ENCODE data around the gene GSTT4.
"Not testable (repeated sequence)": the region's sequence is repeated elsewhere in the genome, so short reads cannot be mapped to it uniquely, and the experiment has no call there.

The GSTT4 gene

GRCh38 chr22:24005201-24005600 lies at the start of gene GSTT4:
Gene GSTT4, minus strand, starts transcription at chr22:24005453. Its CDS starts 97 bp downstream, at chr22:24005356.
- no peak for DNase-seq

GRCh38 chr22:24054356-24054755 lies 49.1 kb upstream of the GSTT4 start:
- no peak for DNase-seq

GRCh38 chr22:24053481-24054226 lies 48.4 kb upstream of the GSTT4 start:
- DNase-seq = no peak

DNA sequence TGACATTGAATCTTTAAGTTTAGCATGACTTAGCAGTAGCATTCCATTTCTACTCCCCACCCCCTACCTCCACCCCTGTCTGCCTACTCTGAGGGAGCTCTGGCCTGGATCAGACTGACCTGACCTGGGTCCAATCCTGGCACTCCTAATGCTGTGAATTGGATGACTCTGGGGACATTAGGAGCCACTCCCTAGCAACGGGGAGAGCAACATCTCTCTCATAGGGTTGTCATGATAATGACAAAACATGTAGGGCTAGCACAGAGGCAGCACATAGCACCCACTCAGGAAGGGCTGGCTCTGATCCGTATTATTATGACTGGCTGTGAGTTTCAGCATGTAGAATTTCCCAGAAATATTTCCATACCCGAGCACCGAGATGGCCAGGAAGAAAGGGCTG lies 46.3 kb upstream of the GSTT4 start:
- DNase-seq = no peak

- no peak for DNase-seq
These were observed 45.8 kb upstream of the GSTT4 start for GRCh38 chr22:24051028-24051427.

DNA sequence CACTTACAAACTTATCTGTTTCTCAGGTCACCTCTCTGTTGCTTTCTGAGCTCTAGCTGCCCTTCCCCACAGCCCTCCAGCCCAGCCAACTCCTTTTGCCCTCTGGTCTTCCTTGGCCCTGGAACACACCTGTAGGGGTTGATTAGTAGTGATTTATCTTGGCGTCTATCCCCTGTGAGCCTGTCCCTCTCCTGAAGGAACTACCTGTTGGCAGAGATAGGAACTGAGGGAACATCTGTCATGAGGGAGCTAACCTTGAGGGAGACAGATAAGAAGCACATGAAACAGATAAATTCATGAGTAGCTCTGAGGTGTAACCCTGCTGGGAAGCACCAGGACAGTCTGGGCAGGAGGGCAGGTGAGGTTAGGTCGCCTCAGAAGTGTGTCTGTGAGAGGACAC lies 44.7 kb upstream of the GSTT4 start:
- DNase-seq = no peak

GRCh38 chr22:24049211-24049610 lies 44.0 kb upstream of the GSTT4 start:
- no peak for DNase-seq

- DNase-seq = no peak
These were observed 40.8 kb upstream of the GSTT4 start for GRCh38 chr22:24046024-24046423.

DNA sequence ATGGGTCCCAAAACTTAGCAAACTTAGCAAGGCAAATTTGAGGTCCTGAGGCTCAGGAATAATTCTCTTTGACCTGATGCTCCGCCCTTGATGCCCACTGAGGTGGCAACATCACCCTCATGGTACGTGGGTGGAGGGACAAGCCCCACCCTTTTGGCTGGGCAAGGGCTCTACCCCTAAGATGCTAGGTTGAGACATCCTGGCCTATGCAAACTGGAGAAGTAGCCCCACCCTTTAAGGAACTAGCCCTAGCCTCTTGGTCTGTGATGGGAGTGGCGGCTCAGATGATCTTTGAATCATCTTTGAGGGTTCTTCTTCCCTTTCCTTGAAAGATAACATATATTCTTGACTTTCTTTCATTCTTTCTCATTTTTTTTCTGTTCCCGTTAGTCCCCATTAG lies 38.7 kb upstream of the GSTT4 start:
- DNase-seq = no peak

- not testable (repeated sequence) for DNase-seq
These were observed 38.2 kb upstream of the GSTT4 start for GRCh38 chr22:24043465-24043864.

DNA sequence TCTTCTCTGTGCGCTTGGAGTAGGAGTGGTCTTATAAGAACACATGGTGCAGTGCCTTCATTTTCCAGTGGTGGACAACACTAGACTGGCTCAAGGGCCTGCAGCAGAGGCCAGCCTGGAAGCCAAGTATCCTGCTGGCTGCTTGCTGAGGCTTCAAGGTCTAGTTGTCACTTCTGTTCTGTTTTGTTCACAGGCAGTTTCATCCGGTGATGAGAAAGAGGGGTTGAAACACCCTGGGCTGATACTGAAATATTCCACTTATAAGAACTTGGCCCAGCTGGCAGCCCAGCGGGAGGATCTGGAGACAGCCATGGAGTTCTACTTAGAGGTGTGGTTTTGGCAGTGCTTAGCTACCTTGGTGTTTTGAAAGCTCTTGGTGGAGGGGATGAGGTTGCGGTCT lies 35.7 kb upstream of the GSTT4 start:
- DNase-seq = no peak

DNA sequence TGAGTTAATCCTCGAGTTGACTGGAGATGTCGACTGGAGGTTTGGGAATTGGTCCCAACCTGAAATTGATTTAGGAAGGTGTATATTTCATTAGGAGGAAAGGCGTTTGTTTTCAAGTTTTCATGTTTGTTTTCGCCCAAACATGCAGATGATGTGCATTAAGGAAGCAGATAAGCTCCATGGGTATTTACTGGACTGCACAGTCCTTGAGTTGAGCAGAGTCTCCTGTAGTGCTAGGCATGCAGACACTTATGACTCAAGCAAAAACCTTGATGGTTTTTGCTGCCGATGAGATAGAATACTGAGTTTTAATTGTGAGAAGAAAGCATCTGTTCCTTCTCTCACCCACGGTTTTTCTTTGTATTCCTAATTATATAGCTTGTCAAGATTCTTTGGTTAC lies 33.8 kb upstream of the GSTT4 start:
- no peak for DNase-seq

DNA sequence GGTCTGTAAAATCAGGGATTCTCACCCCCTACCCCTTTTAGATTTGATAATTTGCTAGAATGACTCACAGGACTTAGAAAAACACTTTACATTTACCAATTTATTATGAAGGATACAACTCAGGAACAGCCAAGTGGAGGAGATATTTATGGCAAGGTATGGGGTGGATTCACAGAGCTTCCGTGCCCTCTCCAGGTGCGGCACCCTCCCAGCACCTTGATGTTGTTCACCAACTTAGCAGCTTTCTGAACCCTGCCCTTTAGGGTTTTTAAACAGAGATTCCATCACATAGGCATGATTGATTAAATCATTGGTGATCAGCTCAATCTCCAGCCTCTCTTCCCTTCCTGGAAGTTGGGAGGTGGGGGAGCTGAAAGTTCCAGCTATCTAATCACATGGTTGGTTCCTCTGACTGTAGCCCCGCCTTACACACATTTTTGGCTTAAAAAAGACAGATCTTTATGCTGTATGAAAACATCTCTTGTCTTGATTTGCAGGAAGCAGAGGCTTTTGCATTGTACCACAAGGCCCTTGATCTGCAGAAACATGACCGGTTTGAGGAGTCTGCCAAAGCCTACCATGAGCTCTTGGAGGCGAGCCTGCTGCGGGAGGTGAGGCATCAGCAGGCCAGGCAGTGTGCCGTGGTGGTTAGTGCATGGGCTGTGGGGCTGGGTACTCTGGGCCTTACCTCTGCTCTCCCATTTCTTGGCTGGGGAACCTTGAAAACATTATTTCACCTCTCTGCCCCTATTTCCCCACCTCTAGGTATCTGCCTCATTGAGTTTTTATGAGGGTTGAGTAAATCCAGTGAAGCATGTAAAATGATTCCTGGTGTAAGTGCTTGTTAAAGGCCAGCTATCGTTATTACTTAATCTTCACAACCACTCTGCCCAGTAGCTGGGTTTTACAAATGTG lies 32.9 kb upstream of the GSTT4 start:
- no peak for DNase-seq

- DNase-seq = no peak
These were observed 30.0 kb upstream of the GSTT4 start for GRCh38 chr22:24035296-24035695.

- no peak for DNase-seq
These were observed 28.5 kb upstream of the GSTT4 start for GRCh38 chr22:24033731-24034130.

DNA sequence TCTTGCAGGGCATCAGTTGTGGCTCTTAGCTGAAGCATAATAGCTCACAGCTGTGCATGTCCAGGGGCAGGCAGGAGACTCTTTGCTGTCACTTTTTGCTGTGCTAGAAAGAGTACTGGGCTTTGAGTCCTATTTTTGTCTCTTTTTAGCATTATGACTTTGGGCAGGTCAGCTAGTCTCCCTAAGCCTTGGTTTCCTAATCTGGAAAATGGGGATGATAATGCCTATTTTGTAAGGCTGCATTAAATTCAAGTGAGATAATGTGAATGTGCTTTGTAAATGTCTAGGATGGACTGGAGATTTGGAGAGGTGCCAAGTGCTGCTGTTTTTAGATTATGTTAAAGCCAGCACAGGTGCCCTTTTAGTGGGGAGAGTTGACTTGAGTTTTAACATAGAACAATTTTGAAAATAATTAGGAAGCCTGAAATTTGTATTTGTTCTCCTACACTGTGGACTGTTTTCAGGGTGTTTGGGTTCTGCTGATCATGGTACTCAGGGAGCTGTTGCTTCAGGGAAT lies 25.0 kb upstream of the GSTT4 start:
- no peak for DNase-seq

DNA sequence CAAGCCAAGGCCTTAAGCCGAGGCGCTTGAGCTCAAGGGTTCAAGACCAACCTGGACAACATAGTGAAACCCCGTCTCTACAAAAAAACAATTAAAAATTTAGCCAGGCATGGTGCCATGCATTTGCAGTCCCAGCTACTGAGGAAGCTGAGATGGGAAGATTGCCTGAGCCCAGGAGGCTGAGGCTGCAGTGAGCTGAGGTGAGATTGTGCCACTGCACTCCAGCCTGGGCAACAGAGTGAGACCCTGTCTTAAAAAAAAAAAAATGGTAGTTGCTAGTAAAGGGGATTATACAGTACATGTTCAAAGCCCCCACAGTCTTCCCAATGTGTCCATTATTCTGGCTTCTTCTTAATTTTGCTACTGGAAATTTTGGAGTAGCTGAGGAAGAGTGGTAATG lies 24.1 kb upstream of the GSTT4 start:
- no peak for DNase-seq

DNA sequence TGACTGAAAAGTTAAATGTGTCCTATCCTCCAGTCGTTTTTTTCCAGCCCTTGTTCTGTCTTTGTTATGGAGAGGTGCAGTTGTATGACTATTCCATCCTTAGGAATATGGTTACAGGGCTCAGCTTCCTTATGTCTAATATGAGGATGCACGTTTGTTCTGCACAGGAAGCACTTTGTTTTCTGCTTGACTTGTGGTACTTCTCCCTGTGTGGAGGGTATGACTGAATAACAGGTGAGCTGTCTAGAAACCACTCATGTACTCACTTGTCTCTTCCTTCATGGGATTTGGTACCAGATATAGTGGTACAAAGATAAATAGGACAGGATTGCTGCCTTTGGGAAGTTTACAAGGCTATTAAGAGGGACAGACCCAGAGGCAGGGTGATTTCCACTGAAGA lies 23.3 kb upstream of the GSTT4 start:
- DNase-seq = no peak

GRCh38 chr22:24027991-24028390 lies 22.7 kb upstream of the GSTT4 start:
- DNase-seq = no peak

- no peak for DNase-seq
These were observed 22.2 kb upstream of the GSTT4 start for GRCh38 chr22:24027389-24027975.

GRCh38 chr22:24026733-24027132 lies 21.5 kb upstream of the GSTT4 start:
- no peak for DNase-seq

DNA sequence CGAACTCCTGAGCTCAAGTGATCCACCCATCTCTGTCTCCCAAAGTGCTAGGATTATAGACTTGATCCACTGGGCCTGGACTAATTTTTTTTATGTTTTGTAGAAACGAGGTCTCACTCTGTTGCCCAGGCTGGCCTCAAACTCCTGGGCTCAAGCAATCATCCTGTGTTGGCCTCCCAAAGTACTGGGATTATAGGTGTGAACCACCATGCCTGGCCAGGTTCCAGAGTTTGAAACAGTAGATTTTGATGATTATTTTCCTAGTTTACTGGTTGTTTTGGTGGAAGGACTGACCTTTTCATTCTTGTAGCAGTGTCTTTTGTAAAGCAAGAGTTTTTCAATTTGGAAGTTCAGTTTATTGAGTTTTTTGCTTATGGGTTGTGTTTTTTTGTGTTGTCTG lies 20.8 kb upstream of the GSTT4 start:
- DNase-seq = no peak

- DNase-seq = no peak
These were observed 20.2 kb upstream of the GSTT4 start for GRCh38 chr22:24025475-24025874.

- no peak for DNase-seq
These were observed 19.1 kb upstream of the GSTT4 start for GRCh38 chr22:24024354-24024753.
